ENCODE measurements around the gene SSTR5.
"Not testable (repeated sequence)": the region's sequence is repeated elsewhere in the genome, so short reads cannot be mapped to it uniquely, and the experiment has no call there.

SSTR5 gene
- total RNA-seq: 0 reads per million in 2 experiments

- DNase-seq (ENCODE audit: low read depth): no peak
Observed at GRCh38 chr16:1072526-1073261, at the start of gene SSTR5. Gene SSTR5 (plus strand): TSS chr16:1072747. CDS start chr16:1078869, 6,122 bp downstream.

GRCh38 chr16:1024138-1024537 lies 48.4 kb upstream of the SSTR5 start:
- DNase-seq (ENCODE audit: low read depth): no peak

GRCh38 chr16:1025183-1025809 lies 47.3 kb upstream of the SSTR5 start:
- not testable (repeated sequence) for DNase-seq (ENCODE audit: low read depth)

- no peak for DNase-seq (ENCODE audit: low read depth)
Observed at GRCh38 chr16:1026057-1026783, 46.3 kb upstream of the SSTR5 start.

GRCh38 chr16:1026784-1027500 lies 45.6 kb upstream of the SSTR5 start:
- no peak for DNase-seq (ENCODE audit: low read depth)

- DNase-seq (ENCODE audit: low read depth): no peak
Observed at GRCh38 chr16:1027501-1027815, 45.1 kb upstream of the SSTR5 start.

GRCh38 chr16:1028056-1028455 lies 44.5 kb upstream of the SSTR5 start:
- no peak for DNase-seq (ENCODE audit: low read depth)

- no peak for DNase-seq (ENCODE audit: low read depth)
Observed at GRCh38 chr16:1028524-1029258, 43.9 kb upstream of the SSTR5 start.

- DNase-seq (ENCODE audit: low read depth): no peak
Observed at GRCh38 chr16:1029259-1029545, 43.3 kb upstream of the SSTR5 start.

GRCh38 chr16:1030473-1030901 lies 42.1 kb upstream of the SSTR5 start:
- no peak for DNase-seq (ENCODE audit: low read depth)

- no peak for DNase-seq (ENCODE audit: low read depth)
Observed at GRCh38 chr16:1031666-1032065, 40.9 kb upstream of the SSTR5 start.

- DNase-seq (ENCODE audit: low read depth): no peak
Observed at GRCh38 chr16:1032607-1033006, 39.9 kb upstream of the SSTR5 start.

GRCh38 chr16:1033128-1033679 lies 39.3 kb upstream of the SSTR5 start:
- DNase-seq (ENCODE audit: low read depth): no peak

- no peak for DNase-seq (ENCODE audit: low read depth)
Observed at GRCh38 chr16:1034230-1035065, 38.1 kb upstream of the SSTR5 start.

GRCh38 chr16:1035066-1035415 lies 37.5 kb upstream of the SSTR5 start:
- DNase-seq (ENCODE audit: low read depth): no peak

- DNase-seq (ENCODE audit: low read depth): no peak
Observed at GRCh38 chr16:1036166-1036565, 36.4 kb upstream of the SSTR5 start.

GRCh38 chr16:1036726-1037393 lies 35.7 kb upstream of the SSTR5 start:
- DNase-seq (ENCODE audit: low read depth): no peak

- no peak for DNase-seq (ENCODE audit: low read depth)
Observed at GRCh38 chr16:1037394-1038257, 34.9 kb upstream of the SSTR5 start.

GRCh38 chr16:1038932-1039331 lies 33.6 kb upstream of the SSTR5 start:
- no peak for DNase-seq (ENCODE audit: low read depth)

Measured in T follicular helper cell (primary cell).